PC-9 (cell line): ENCODE results near the gene IMPDH2. TPM values are rescaled to one million over a fixed set of nuclear protein-coding genes. Genes with fewer than 3 reads are reported as not detected.

ENCODE experiments used
- BruUV-seq: library from RNA; stranded (reverse); fragments of 400-500 nt; replicated peaks from 2 replicates; lab custom pipeline; 2021; lab: Mats Ljungman, UMichigan
- CTCF ChIA-PET: fragments of 300-600 bp; sonication (Branson Sonifier 250); formaldehyde crosslinking; loops from one replicate; lab custom pipeline; 2022; ENCODE audit warnings: antibody characterized with exemption; lab: Charles Lee
- POLR2A ChIA-PET: fragments of 300-600 bp; sonication (Branson Sonifier 250); formaldehyde crosslinking; loops from one replicate; lab custom pipeline; 2022; ENCODE audit warnings: antibody characterized with exemption; ENCODE audit not compliant: unreplicated experiment; lab: Charles Lee
- DNase-seq, 2 experiments: peaks; one replicate each; pipeline versions ENCODE4 v3.0.0 to v3.0.0-alpha.2; 2015 to 2022; ENCODE audit warnings: mixed read lengths in 1 of 2
- H2AFZ ChIP-seq: fragments of 200-600 bp; sonication (generic); 2 replicates; pipeline ENCODE4 v1.8.1; 2017; ENCODE audit warnings: antibody characterized with exemption
- H3F3A ChIP-seq: fragments of 200-600 bp; sonication (generic); 2 replicates; pipeline ENCODE4 v1.8.1; 2017; ENCODE audit warnings: antibody characterized with exemption, mild to moderate bottlenecking, low read depth; ENCODE audit not compliant: insufficient read depth
- H3K27ac ChIP-seq: fragments of 200-600 bp; sonication (generic); 2 replicates; pipeline ENCODE4 v1.6.1; 2016; ENCODE audit warnings: mixed run types
- H3K27me3 ChIP-seq: fragments of 200-600 bp; sonication (generic); 2 replicates; pipeline ENCODE4 v1.6.1; 2016; ENCODE audit warnings: low read depth, mixed run types; ENCODE audit not compliant: insufficient read depth
- H3K36me3 ChIP-seq: fragments of 200-600 bp; sonication (generic); 2 replicates; pipeline ENCODE4 v1.6.1; 2016; ENCODE audit warnings: low read depth, mixed run types
- H3K4me1 ChIP-seq: fragments of 200-600 bp; sonication (generic); replicated peaks from 2 replicates; pipeline ENCODE4 v1.6.1; 2016; ENCODE audit warnings: mixed run types; ENCODE audit not compliant: insufficient read depth
- H3K4me2 ChIP-seq: fragments of 200-600 bp; sonication (generic); 2 replicates; pipeline ENCODE4 v1.6.1; 2017; ENCODE audit warnings: mixed run types
- H3K4me3 ChIP-seq: fragments of 200-600 bp; sonication (generic); 2 replicates; pipeline ENCODE4 v1.6.1; 2016; ENCODE audit warnings: mixed run types
- H3K79me2 ChIP-seq: fragments of 200-600 bp; sonication (generic); 2 replicates; pipeline ENCODE4 v1.6.1; 2017; ENCODE audit warnings: low read depth, mixed run types
- H3K9me2 ChIP-seq: fragments of 200-600 bp; sonication (generic); 2 replicates; pipeline ENCODE4 v1.8.1; 2017; ENCODE audit warnings: mild to moderate bottlenecking; ENCODE audit not compliant: insufficient read depth
- H3K9me3 ChIP-seq: fragments of 200-600 bp; sonication (generic); 2 replicates; pipeline ENCODE4 v1.8.1; 2016; ENCODE audit warnings: low read depth; ENCODE audit not compliant: insufficient read depth
- H4K20me1 ChIP-seq: fragments of 200-600 bp; sonication (generic); 2 replicates; pipeline ENCODE4 v1.8.1; 2017; ENCODE audit not compliant: insufficient read depth
- CTCF ChIP-seq: fragments of 200-600 bp; sonication (generic); conservative IDR thresholded peaks from 2 replicates; pipeline ENCODE4 v1.6.1; 2017; ENCODE audit warnings: mixed run types, antibody characterized with exemption, mild to moderate bottlenecking, moderate library complexity
- EZH2 ChIP-seq: fragments of 200-600 bp; sonication (generic); IDR thresholded peaks from 2 replicates; pipeline ENCODE4 v1.8.0; 2017; ENCODE audit warnings: antibody characterized with exemption, low read depth
- intact Hi-C: fragments of 100-400 bp; cut with micrococcal nuclease; formaldehyde crosslinking; loops from one replicate; pipeline ENCODE4 v1.10.0; 2022; ENCODE audit not compliant: unreplicated experiment
- total RNA-seq: library from RNA; stranded (reverse); gene quantifications from 2 replicates; pipeline ENCODE4 v1.2.3, GENCODE V29; 2021

IMPDH2 gene
- total RNA-seq, 1 experiment from 2014 or later, result 190 TPM

DNA sequence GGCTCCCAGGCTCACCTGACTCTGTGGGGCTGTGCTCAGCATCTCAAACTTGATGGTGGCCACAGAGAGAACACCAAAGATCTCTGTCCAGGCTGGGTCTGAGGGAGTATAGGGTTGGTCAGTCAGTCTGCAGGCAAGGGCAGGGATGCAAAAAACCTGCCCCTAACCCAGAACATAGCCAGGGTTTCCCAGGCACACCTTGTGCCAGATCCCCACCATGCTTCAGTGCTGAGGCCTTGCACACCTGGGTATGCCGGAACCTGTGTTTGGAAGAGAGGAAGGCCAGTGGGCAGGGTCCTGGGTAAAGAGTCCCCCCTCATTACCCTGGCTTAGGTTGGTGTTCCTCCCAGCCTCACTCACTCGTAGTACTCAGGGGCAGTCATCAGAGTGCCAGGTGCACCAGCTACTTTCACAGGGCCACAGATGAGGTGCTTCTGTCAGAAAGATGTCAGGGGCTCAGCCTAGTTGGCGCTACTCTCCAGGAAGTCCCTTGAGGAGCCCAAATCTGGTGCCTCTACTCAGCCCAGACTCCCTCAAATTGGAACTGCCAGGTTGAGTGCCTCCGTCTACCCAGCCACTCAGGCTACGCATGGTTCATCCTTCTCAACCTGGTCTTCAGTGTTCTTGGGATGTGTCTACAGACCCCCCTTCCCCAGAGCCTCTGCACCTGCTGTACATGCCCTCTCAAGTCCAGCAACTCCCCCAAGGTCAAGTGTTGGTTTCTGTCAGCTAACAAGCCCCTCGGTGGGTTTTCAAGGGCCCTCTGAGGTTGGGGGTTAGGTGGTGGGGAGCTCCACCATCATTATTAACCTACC is 12.6 kb downstream of the IMPDH2 start:
- Histone ChIP-seq H3K36me3 (no peaks in the 10 kb centered on the region), H4K20me1 (peaks cover 3% of the 10 kb centered on the region; the same call in 1 of the 2 replicates), H3K4me1 (peaks cover 20% of the 10 kb centered on the region), H3K27ac (no peak overlapping the region), H3K27me3 (no peaks in the 10 kb centered on the region), H3K4me3 (no peak overlapping the region), H3F3A (peaks cover 29% of the 10 kb centered on the region), H2AFZ (no peak overlapping the region), H3K79me2 (peaks cover 24% of the 10 kb centered on the region), H3K9me3 (no peaks in the 10 kb centered on the region), H3K9me2 (no peaks in the 10 kb centered on the region), H3K4me2 (peak overlapping the region; percentile 92)
- no TSS peak for BruUV-seq
- intact Hi-C loops, result no loop called here
- no peak for DNase-seq
- TF ChIP-seq EZH2, result no peak
- TF ChIP-seq CTCF, result no peak
- ChIA-PET CTCF (no interaction called here), POLR2A (interaction anchor here (0.6 to 1.4 kb wide), 3 partner anchors 9 to 1433 kb away, joined by 3 to 6 read pairs (median 6); partner anchors contain the start of gene WDR6)

- Histone ChIP-seq H3K27me3 (no peaks in the 10 kb centered on the region), H3K36me3 (no peaks in the 10 kb centered on the region), H2AFZ (no peak overlapping the region), H3K9me3 (no peaks in the 10 kb centered on the region), H3K4me1 (peaks cover 20% of the 10 kb centered on the region), H3K4me3 (no peak overlapping the region), H4K20me1 (peaks cover 11% of the 10 kb centered on the region), H3K4me2 (no peak overlapping the region), H3K79me2 (peaks cover 20% of the 10 kb centered on the region), H3F3A (peaks cover 29% of the 10 kb centered on the region), H3K9me2 (no peaks in the 10 kb centered on the region), H3K27ac (no peak overlapping the region)
- DNase-seq, result no peak
- BruUV-seq, result no TSS peak
- TF ChIP-seq EZH2 (no peak), CTCF (no peak)
- intact Hi-C loops, result loop anchor here (2.0 kb wide), 1 partner anchor 27 kb away; no protein-coding TSS in a partner anchor
- POLR2A ChIA-PET, result interaction anchor here (0.6 kb wide), 2 partner anchors 8 to 88 kb away, joined by 4 to 15 read pairs; partner anchors contain the start of gene WDR6
- CTCF ChIA-PET, result no interaction called here
Measured at GRCh38 chr3:49015765-49016164, 13.4 kb downstream of the IMPDH2 start.

DNA sequence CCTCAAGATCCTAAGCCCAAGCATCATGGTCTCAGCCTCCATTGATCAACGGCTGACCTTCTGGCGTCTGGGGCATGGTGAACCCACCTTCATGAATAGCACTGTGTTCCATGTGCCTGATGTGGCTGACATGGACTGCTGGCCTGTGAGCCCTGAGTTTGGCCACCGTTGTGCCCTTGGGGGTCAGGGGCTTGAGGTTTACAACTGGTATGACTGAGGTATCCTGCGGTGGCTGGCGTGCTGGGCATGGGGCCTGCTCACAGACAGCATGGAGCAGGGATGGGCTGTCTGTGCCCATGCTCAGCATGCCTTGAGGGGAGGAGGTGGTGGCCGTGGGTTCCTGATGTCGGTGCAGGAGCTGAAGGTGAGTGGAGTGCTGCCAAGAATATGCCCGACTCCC is 14.1 kb downstream of the IMPDH2 start:
- no peaks in the 10 kb centered on the region for H3K36me3 ChIP-seq
- TF ChIP-seq CTCF, result no peak
- TF ChIP-seq EZH2, result no peak
- no peak overlapping the region for H3K4me3 ChIP-seq
- ChIA-PET CTCF (interaction anchor here (0.9 kb wide), 1 partner anchor 27 kb away, joined by 4 read pairs; no protein-coding TSS in a partner anchor), POLR2A (no interaction called here)
- no peaks in the 10 kb centered on the region for H3K9me3 ChIP-seq
- H3K27me3 ChIP-seq, result no peaks in the 10 kb centered on the region
- peaks cover 24% of the 10 kb centered on the region for H3F3A ChIP-seq
- H3K79me2 ChIP-seq, result peaks cover 17% of the 10 kb centered on the region
- H3K9me2 ChIP-seq, result no peaks in the 10 kb centered on the region
- DNase-seq, result no peak
- no peak overlapping the region for H3K27ac ChIP-seq
- intact Hi-C loops, result loop anchor here (2.0 kb wide), 1 partner anchor 26 kb away; no protein-coding TSS in a partner anchor
- peaks cover 19% of the 10 kb centered on the region for H3K4me1 ChIP-seq
- no TSS peak for BruUV-seq
- peaks cover 18% of the 10 kb centered on the region for H4K20me1 ChIP-seq
- H3K4me2 ChIP-seq, result no peak overlapping the region
- H2AFZ ChIP-seq, result no peak overlapping the region
